RCC 7860 (cell line): Measurements from ENCODE around the gene B4GALNT4.
"Not testable (repeated sequence)": the region's sequence is repeated elsewhere in the genome, so short reads cannot be mapped to it uniquely, and the experiment has no call there.

Source experiments
- DNase-seq: peaks from one replicate; pipeline ENCODE4 v3.0.0-alpha.2; 2015; ENCODE audit warnings: low spot score
- FAIRE-seq: peaks from 2 replicates; lab custom pipeline; 2012; peaks lifted over from hg19 to GRCh38; lab: Jason Lieb, UNC

The B4GALNT4 gene

DNA sequence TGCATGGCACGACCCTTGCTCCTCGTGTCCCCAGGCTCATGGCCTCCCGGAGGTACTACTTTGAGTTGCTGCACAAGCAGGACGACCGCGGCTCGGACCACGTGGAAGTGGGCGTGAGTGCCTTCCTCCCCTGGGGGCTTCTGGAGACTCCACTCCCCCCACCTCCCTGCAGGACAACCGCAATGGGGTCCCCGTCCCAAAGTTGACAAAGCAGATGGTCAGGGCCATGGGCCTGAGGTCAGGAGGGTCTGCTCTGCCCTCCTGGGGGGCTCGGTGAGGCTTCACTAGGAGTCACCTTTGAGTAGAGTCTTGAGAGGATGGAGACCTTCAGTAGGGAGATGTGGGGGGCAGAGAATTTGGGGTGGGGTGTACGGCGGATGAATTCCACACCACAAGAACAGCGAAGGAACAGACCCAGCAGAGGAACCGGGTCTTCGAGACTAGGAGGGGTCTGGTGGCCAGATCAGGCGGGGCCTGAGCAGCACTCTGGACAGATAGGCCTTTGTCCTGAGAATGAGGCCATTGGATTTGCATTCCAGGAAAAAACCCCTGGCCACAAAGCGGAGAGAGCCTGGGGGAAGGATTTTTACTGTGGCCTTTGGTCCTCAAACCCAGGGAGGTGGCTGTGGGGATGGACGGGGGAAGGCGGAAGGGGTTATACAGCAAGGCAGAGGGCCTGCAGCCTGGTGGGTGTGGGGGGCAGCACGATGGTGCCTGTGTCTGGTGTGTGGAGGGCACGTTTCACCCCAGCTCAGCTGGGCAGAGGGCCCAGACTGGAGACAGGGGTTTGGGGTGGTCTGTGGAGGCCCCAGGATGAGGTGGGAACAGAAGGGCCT, 4.6 kb downstream of the B4GALNT4 start:
- no peak for FAIRE-seq
- no peak for DNase-seq

DNA sequence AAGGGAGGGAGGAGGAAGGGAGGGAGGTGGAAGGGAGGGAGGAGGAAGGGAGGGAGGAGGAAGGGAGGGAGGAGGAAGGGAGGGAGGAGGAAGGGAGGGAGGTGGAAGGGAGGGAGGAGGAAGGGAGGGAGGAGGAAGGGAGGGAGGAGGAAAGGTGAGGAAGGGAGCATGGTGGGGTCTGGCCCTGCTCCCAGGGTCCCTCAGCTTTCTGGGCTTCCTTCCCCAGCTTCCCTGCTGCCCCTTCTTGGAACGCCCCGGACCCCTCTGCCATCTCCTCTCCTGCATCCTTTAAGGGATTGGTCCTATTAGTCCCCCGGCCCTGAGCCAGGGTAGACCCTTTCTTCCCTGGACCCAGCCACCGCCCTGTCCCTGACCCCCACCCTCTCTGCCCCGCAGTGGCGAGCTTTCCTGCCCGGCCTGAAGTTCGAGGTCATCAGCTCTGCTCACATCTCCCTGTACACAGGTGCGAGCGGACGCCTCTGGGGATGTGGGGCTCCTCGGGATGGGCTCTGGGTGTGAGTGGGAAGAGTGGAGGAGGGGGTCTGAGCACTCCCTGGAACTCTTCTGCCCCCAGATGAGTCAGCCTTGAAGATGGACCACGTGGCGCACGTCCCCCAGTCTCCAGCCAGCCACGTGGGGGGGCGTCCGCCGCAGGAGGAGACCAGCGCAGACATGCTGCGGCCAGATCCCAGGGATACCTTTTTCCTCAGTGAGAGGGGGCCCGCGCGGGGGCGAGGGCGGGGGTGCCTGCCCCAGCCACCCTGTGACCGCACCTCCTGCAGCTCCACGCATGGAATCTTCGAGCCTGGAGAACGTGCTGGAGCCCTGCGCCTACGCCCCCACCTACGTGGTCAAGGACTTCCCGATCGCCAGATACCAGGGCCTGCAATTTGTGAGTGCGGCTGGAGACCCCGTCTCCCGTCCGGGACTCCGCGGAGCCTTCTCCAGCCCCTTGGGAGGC, 6.0 kb downstream of the B4GALNT4 start:
- DNase-seq: no peak
- no peak for FAIRE-seq

DNA sequence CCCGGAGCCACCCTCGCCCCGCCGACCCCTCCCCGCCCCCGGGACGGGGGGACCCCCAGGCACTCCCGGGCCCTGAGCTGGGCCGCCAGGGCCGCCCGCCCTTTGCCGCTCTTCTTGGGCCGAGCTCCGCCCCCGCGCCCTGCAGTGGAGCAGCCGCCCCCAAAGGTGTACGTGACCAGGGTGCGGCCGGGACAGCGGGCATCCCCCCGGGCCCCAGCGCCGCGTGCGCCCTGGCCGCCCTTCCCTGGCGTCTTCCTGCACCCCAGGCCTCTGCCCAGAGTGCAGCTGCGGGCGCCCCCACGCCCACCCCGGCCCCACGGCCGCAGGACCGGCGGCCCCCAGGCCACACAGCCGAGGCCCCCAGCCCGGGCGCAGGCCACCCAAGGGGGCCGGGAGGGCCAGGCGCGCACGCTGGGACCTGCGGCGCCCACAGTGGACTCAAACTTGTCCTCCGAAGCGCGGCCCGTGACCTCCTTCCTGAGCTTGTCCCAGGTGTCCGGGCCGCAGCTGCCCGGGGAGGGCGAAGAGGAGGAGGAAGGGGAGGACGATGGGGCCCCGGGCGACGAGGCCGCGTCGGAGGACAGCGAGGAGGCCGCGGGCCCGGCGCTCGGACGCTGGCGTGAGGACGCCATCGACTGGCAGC, 7.4 kb downstream of the B4GALNT4 start:
- FAIRE-seq: no peak
- DNase-seq: no peak

DNA sequence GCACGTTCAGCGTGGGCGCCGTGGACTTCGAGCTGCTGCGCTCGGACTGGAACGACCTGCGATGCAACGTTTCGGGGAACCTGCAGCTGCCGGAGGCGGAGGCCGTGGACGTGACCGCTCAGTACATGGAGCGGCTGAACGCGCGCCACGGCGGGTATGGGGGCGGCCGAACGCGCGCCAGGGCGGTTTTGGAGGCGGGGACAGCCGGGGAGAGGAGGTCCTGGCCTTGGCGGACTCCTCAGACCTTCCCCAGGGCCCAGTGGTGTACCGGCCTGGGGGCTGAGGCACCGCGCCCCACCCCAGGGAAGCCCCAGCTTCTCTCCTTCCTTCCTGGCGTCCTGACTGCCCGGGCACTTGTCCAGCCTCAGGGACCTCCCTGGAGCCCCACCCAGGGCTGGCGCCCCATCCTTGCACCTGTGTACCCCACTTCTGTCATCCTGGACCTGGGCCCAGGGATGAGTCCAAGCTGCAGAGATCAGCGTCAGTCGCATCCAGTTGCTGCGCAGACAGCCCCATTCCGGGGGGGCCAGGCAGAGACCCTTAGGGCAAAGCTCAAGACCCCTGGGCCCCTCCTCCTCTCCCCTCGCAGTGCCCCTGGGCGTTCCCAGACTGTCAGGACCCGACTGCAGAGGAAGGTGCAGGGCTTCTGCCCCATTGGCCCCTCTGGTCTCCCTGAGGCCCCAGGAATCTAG, 8.0 kb downstream of the B4GALNT4 start:
- FAIRE-seq (no peak), DNase-seq (no peak)

DNA sequence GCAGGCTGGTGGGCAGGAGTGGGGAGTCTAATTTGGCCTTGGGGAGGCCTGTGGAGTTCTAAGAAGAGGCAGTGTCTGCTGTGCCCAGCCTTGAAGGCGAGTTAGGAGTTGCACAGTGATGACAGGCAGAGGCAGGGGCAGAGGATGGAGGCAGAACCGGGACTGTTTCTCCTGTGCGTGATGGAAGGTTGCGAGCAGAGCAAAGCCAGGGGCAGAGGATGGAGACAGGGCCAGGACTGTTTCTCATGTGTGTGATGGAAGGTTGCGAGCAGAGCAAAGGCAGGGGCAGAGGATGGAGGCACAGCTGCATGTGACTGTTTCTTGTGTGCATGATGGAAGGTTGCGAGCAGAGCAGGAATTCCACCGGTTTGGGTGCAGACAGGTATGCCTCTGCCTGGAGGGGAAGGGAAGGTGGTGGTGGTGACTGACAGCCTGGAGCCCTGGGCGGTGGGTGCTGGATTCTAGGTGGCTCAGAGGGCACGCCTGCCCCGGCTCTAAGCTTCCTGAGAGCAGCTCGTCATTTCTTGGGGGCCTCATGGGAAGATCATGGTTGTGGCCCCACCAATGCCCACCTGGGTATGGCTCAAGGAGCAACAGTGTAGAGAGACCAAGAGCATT, 8.7 kb downstream of the B4GALNT4 start:
- DNase-seq: no peak

DNA sequence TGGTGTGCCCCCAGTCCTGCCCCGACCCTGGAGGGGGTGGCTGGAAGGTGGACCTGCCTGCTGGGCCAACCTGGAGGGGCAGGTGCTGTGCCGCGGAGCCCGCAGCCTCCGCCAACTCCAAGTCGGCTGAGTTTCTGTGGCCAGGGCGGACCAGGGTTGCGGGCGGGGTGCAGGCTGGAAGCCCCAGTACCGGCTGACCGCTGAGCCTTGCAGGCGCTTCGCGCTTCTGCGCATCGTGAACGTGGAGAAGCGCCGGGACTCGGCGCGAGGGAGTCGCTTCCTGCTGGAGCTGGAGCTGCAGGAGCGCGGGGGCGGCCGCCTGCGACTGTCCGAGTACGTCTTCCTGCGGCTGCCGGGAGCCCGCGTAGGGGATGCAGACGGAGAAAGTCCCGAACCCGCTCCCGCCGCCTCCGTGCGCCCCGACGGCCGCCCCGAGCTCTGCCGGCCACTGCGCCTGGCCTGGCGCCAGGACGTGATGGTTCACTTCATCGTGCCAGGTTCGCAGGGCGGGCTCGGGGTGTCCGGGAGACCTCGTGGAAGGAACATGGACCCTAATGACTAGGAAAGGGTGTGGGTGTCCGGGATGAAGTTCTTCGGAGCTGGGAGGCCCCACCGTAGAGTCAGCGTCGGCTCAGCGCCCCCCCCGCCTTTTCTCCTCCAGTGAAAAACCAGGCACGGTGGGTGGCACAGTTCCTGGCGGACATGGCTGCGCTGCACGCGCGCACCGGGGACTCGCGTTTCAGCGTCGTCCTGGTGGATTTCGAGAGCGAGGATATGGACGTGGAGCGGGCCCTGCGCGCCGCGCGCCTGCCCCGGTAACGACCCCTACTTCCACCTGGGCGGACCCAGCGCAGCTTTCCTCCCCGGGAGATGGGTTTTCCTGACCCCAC, 10.2 kb downstream of the B4GALNT4 start:
- FAIRE-seq (no peak), DNase-seq (no peak)

More for the DNA sequence above, 8.7 kb downstream of the B4GALNT4 start:
- FAIRE-seq: no peak

DNA sequence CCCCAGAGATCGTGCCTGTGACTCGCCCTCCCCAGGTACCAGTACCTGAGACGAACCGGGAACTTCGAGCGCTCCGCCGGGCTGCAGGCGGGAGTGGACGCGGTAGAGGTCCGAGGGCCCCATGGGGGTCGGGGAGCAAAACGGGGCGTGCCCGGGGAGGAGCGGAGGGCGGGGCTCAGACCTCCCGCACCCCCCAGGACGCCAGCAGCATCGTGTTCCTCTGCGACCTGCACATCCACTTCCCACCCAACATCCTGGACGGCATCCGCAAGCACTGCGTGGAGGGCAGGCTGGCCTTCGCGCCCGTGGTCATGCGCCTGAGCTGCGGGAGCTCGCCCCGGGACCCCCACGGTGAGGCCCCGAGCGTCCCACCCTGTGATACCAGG, 10.8 kb downstream of the B4GALNT4 start:
- no peak for FAIRE-seq

DNA sequence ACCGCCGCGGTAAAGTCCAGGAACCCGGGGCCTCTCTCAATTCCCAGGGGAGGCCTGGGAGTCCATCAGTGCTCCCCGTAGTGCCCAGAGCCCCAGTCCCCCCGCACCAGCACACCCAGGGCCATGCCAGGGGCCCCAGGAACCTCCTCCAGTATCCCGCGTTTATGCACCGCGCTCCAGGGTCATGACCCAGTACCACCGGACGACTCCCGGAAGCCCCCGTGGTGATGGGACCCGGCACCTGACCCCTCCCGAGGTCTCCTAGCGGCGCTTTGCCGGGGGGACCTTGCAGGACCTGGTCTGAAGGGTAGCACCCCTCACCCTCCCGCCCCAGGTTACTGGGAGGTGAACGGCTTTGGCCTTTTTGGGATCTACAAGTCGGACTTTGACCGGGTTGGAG, 11.2 kb downstream of the B4GALNT4 start:
- DNase-seq (no peak), FAIRE-seq (no peak)

More for the DNA sequence above, 10.8 kb downstream of the B4GALNT4 start:
- no peak for DNase-seq

DNA sequence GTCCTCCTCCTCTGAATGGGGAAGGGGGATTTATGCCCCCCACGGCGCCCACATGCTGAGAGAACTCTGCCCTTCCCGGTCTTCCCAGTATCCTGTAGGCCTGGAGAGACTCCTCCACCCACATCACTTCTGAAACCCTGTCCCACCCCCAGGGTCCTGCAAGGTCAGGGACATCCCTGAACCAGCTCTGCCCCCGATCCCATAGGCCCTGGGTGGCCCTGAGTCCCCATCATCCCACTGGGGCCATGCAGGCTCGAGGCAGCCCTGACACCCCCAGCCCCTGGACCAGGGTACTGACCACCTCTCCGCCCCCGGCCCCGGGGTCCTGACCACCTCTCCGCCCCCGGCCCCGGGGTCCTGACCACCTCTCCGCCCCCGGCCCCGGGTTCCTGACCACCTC, 11.7 kb downstream of the B4GALNT4 start:
- FAIRE-seq: no peak

DNA sequence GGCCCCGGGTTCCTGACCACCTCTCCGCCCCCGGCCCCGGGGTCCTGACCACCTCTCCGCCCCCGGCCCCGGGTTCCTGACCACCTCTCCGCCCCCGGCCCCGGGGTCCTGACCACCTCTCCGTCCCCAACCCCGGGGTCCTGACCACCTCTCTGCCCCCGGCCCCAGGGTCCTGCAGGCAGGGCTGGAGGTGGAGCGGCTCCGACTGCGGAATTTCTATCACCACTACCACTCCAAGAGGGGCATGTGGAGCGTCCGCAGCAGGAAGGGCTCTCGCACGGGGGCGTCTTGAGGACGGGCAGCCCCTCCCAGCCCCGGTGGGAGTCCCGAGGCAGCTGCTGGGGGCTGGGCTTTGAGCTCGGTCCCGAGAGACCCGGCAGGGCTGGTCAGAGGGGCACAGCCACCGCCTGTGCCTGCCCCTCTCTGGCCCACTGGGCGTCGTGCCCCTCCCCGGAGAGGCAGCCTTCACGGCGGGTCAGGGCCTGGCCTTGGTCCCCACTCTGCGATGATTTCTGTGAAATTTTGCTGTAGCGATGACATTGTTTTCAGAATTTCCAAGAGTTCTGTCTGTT, 12.3 kb downstream of the B4GALNT4 start:
- DNase-seq: no peak
- no peak for FAIRE-seq

More for the DNA sequence above, 11.7 kb downstream of the B4GALNT4 start:
- DNase-seq: no peak

DNA sequence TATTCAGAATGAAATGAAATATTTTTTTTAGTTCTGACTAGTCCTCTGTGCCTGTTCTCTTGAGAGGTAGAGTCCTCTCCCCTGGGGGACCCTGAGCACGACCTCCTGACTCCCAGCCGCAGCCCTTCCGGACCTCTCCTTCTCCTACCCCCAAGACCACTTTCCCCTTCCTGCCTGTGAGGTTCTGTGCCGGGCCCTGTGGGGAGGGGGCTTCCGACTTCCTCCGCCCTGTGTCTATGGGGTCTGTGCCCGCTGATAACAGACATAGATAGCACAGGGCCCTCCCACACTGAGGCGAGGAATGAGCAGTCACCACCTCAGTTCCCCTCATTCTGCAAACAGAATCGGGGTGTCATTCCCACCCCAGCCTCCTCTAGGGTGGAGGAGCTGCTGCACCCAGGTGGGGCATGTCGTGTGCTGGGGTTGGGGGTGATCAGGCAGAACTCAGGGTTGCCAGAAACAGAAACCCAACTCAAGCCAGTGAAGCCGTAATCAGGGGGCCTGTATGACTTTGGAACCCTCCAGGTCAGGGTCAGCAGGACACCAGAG, 12.9 kb downstream of the B4GALNT4 start:
- no peak for FAIRE-seq

DNA sequence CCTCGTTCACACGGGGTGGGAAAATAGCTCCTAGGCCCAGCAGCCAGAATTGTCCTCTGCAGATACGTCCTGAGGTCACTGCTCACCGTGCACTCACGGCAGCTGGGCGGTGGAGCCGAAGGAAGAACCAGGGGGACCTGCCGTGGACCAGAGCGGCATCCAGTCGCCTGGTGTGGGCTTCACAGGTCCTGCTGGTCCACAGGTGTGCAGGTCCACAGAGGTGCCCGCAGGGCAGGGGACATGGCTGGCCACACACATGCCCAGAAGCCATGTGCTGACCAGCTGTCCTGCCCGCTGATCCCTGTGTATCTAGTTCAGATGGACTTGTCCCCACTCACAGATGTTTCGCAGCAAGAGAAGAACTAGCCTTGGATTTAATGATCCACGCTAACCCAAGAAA, 14.1 kb downstream of the B4GALNT4 start:
- FAIRE-seq: no peak
- DNase-seq: no peak

More for the DNA sequence above, 12.9 kb downstream of the B4GALNT4 start:
- DNase-seq: no peak

DNA sequence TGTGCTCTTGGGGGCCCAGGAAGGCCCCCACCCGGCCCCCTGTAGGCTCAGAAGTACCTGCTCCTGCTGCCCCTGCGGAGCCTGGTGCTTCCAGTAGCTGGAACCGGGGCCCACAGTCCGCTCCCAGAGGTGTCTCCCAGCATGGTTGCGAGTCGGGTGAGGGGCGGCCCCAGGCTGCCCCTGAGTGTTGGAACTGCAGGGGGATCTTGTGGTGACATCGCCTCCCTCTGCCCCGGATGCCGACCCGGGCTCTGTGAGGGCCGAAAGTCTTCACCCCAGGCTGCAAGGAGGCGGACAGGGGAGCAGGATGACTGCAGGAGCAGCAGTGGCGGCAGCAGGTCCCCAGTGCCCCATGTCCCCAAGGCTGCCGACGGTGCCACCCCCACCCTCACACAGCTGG, 15.2 kb downstream of the B4GALNT4 start:
- DNase-seq (no peak), FAIRE-seq (no peak)

DNA sequence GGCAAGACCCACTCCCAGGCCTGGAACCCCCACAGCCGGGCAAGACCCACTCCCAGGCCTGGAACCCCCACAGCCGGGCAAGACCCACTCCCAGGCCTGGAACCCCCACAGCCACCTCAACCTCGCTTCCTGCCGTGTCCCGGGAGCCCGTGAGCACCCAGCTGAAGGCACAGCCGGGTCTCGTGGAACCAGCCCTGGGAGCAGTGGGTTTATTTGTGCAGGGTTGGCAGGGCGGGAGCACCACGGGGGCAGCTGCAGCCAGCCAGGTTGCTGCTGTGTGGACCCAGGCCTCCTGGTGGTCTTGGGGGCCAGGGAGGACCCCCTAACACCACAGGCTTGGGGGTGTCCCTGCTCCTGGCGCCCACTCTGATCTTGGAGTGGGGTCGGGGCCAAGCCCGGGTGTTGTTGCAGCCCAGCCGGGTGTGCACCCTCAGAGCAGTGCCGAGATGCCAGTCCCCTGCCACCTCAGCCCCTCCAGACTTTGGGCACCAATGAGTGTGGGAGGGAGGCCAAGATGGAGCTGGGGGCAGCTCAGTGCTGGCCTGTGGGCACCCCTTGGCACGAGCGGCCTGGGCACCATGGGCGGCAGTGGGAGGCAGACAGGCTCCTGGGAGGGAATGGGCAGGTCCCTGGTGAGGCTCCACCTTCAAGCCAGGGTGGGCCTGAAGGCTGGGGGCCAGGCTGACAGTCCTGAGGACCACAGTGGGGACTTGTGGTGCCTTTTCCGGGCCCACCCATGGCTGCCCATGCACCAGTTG, 16.5 kb downstream of the B4GALNT4 start:
- DNase-seq: no peak
- FAIRE-seq: no peak

DNA sequence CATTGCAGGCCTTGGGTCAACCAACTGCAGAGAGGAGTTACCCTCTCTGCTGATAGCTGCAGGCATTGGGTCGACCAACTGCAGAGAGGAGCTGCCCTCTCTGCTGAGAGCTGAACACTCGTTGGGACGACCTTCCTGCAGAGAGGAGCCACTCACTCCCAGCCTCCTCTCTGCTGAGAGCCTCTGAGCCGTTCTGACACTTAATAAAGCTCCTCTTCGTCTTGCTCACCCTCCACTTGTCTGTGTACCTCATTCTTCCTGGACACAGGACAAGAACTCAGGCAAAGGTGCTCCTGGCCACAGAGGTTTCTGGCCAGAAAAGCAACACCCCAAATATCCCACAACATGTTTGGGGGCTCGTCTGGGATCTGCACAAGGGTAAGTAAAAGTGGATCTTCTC, 17.2 kb downstream of the B4GALNT4 start:
- DNase-seq (no peak), FAIRE-seq (no peak)

DNA sequence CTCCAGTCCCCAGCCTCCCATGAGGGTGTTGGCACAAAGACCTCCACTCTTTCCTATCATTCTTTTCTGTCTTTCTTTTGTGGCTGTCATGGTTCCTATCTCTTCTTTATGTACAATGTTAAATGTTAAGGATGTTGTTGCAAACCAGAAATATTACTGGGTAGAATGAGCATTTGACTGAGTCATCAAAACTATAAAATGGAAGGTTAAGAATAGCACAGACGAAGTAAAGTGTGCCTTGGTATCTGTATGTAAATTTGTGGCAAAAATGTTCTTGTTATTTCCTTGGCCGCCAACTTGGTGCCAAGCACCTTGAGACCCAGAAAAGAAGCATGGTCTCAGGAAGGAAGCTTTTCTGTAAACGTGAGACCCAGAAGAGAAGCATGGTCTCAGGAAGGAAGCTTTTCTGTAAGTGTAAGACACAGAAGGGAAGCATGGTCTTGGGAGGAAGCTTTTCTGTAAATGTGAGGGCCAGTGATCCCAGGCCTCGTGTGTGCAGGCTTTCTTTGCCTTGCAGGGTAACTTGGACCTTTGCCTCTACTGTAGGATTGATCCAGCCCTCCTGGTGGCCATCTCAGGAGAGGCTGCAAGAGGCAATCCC, 18.0 kb downstream of the B4GALNT4 start:
- DNase-seq: no peak
- no peak for FAIRE-seq

DNA sequence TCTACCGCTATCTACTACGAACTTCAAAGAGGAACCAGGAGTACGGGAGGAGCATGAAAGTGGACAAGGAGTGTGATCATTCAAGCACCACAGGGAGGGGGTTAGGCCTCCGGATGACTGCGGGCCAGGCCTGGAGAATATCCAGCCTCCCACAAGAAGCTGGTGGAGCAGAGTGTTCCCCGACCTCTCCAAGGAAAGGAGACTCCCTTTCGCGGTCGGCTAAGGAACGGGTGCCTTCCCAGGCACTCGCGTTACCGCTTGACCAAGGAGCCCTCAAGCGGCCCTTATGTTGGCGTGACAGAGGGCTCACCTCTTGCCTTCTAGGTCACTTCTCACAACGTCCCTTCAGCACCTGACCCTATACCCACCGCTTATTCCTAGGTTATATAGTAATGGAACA, 20.1 kb downstream of the B4GALNT4 start:
- FAIRE-seq: peak; percentile 80
- not testable (repeated sequence) for DNase-seq
